22Rv1 (cell line): ENCODE data around the gene CTTNBP2.

Experiments
- H3K27ac ChIP-seq: fragments of 450-650 bp; 2 replicates; pipeline ENCODE4 v1.5.1; 2017
- ZFX ChIP-seq: fragments of 450-650 bp; IDR thresholded peaks from 2 replicates; pipeline ENCODE4 v1.6.1; 2017; ENCODE audit warnings: antibody characterized with exemption, borderline replicate concordance
- TF ChIP-seq, protein P1 (sequence below): fragments of 450-650 bp; IDR thresholded peaks from 2 replicates; pipeline ENCODE4 v1.5.1; 2017; ENCODE audit warnings: mild to moderate bottlenecking

CTTNBP2 gene

GRCh38 chr7:117870448-117871130, 2.7 kb downstream of the CTTNBP2 start:
- TF ChIP-seq ZFX: no peak
- TF ChIP-seq, protein P1, sequence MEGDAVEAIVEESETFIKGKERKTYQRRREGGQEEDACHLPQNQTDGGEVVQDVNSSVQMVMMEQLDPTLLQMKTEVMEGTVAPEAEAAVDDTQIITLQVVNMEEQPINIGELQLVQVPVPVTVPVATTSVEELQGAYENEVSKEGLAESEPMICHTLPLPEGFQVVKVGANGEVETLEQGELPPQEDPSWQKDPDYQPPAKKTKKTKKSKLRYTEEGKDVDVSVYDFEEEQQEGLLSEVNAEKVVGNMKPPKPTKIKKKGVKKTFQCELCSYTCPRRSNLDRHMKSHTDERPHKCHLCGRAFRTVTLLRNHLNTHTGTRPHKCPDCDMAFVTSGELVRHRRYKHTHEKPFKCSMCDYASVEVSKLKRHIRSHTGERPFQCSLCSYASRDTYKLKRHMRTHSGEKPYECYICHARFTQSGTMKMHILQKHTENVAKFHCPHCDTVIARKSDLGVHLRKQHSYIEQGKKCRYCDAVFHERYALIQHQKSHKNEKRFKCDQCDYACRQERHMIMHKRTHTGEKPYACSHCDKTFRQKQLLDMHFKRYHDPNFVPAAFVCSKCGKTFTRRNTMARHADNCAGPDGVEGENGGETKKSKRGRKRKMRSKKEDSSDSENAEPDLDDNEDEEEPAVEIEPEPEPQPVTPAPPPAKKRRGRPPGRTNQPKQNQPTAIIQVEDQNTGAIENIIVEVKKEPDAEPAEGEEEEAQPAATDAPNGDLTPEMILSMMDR: no peak

DNA sequence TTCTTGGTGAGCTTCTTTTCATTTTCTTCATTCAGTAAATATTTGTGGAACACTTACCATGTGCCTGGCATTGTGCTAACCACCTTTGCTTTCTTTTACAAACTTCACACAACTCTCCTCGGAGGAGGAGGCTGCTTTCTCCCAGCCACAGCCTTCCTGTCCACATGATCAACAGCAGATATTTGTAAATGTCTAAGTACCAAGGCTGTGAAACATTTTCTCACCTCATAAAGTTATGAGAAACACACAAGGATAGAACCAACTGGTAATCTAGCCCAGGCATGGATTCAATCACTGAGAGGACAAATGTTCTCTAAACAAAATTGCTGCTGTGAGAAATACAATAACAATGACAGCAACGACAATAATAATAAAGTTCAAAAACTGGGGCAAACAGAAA, 3.9 kb downstream of the CTTNBP2 start:
- no peak overlapping the region for H3K27ac ChIP-seq
- TF ChIP-seq, protein P1: no peak
- no peak for TF ChIP-seq ZFX

More at GRCh38 chr7:117870448-117871130, 2.7 kb downstream of the CTTNBP2 start:
- no peak overlapping the region for H3K27ac ChIP-seq

DNA sequence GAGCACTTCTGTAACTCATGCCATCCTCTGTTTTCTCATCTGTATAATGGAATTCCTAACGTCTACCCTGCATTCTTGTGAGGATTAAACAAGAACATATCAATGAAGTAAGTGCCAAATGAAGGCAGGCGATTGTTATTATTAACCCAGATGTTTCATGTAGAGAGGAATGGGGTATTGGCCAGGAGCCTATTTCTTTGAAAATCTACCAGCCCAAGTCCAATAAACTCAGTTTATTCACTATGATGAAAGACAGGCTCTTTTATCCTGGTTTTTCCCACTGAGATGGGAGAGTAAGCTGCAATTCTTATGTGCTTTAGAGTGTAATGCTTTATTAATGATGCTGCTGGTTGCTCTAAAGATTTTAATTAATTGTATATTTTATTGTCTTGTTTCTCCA, 9.6 kb downstream of the CTTNBP2 start:
- H3K27ac ChIP-seq: no peak overlapping the region

DNA sequence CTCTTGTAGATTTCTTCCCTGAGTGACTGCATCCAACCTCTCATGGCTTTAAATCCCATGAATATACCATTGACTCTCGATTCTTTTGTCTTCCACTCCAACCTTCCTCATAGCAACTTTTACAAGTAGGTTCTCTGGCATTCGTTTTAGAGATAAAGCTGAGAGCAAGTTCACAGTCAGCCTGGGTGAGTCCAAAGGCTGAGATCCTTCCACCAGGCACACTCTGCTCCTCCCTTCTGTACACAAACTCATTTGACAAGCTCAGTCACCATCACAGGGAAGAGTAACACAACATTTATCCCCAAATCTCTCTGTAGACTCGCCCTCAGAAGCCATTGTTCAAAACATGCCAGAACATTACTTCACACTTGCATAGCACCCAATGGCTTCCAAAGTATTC, 10.9 kb downstream of the CTTNBP2 start:
- H3K27ac ChIP-seq: no peak overlapping the region
- TF ChIP-seq, protein P1: no peak
- TF ChIP-seq ZFX: no peak

More for the DNA sequence above, 9.6 kb downstream of the CTTNBP2 start:
- no peak for TF ChIP-seq ZFX
- TF ChIP-seq, protein P1: no peak

- TF ChIP-seq, protein P1: no peak
- TF ChIP-seq ZFX: no peak
These were observed 13.9 kb downstream of the CTTNBP2 start for GRCh38 chr7:117859246-117859812.

DNA sequence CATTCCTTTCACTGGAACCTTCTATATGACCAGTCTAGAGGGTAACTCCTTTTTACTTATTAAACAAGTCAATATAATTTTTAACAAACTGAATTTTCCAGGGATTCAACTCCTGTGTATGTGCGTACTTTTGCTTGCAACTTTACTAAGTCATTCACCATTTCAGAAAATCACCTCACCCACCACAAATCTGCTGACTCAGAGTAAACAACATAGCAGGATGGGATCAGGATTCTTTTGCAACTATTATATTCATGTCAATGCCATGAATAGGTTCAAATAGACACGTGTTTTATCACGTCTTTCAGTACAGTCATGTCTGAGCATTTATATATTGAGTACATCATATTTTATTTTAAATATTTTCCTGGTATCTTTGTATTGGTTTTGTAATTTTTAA, 14.5 kb downstream of the CTTNBP2 start:
- H3K27ac ChIP-seq: no peak overlapping the region
- no peak for TF ChIP-seq ZFX
- TF ChIP-seq, protein P1: no peak

More at GRCh38 chr7:117859246-117859812, 13.9 kb downstream of the CTTNBP2 start:
- H3K27ac ChIP-seq: no peak overlapping the region

GRCh38 chr7:117857718-117858117, 15.5 kb downstream of the CTTNBP2 start:
- TF ChIP-seq ZFX: no peak
- TF ChIP-seq, protein P1: no peak
- H3K27ac ChIP-seq: no peak overlapping the region
